DND-41 (cell line): ENCODE results near the gene NOP10.

Source experiments
- ATAC-seq: fragments of 200-7000 bp; cut with Tn5 transposase; 3 replicates; pipeline ENCODE4 v1.9.1; 2021; ENCODE audit warnings: low read depth; ENCODE audit not compliant: insufficient read depth
- DNase-seq: peaks from one replicate; pipeline ENCODE4 v3.0.0-alpha.2; 2020
- H2AFZ ChIP-seq: 2 replicates; pipeline ENCODE4 v1.6.0; 2012; ENCODE audit warnings: low read depth, low read length
- H3K27ac ChIP-seq: 2 replicates; pipeline ENCODE4 v1.5.1; 2012; ENCODE audit warnings: low read length, inconsistent platforms
- H3K27me3 ChIP-seq: fragments of 200-600 bp; sonication (generic); 2 replicates; pipeline ENCODE4 v1.6.0; 2012; ENCODE audit warnings: low read length, mild to moderate bottlenecking, inconsistent platforms; ENCODE audit not compliant: insufficient read depth, poor library complexity
- H3K36me3 ChIP-seq: 2 replicates; pipeline ENCODE4 v1.5.1; 2012; ENCODE audit warnings: low read length, inconsistent platforms; ENCODE audit not compliant: insufficient read depth
- H3K4me1 ChIP-seq: 2 replicates; pipeline ENCODE4 v1.5.1; 2012; ENCODE audit warnings: mild to moderate bottlenecking, low read length; ENCODE audit not compliant: insufficient read depth
- H3K4me2 ChIP-seq: 2 replicates; pipeline ENCODE4 v1.6.0; 2012; ENCODE audit warnings: mild to moderate bottlenecking, moderate library complexity, low read length, inconsistent platforms; ENCODE audit not compliant: insufficient read depth
- H3K4me3 ChIP-seq, 2 experiments: fragments of 200-600 bp in 1 of 2; shearing (Covaris generic) in 1 of 2; 2 replicates each; pipeline ENCODE4 v1.5.1; 2012 to 2016; ENCODE audit warnings: inconsistent platforms in 2 of 2, low read length in 2 of 2, mild to moderate bottlenecking in 2 of 2, low read depth in 1 of 2, moderate library complexity in 1 of 2
- H3K79me2 ChIP-seq: 2 replicates; pipeline ENCODE4 v1.6.0; 2012; ENCODE audit warnings: low read length, inconsistent platforms; ENCODE audit not compliant: insufficient read depth
- H3K9ac ChIP-seq: 2 replicates; pipeline ENCODE4 v1.6.0; 2012; ENCODE audit warnings: low read depth, mild to moderate bottlenecking, inconsistent platforms, low read length, moderate library complexity
- H3K9me3 ChIP-seq: 2 replicates; pipeline ENCODE4 v1.5.1; 2012; ENCODE audit warnings: low read length, moderate library complexity, mild to moderate bottlenecking, inconsistent platforms; ENCODE audit not compliant: insufficient read depth, severe bottlenecking
- H4K20me1 ChIP-seq: 2 replicates; pipeline ENCODE4 v1.6.0; 2012; ENCODE audit warnings: low read length; ENCODE audit not compliant: insufficient read depth
- CTCF ChIP-seq: IDR thresholded peaks from 2 replicates; pipeline ENCODE4 v1.5.1; 2012; ENCODE audit warnings: borderline replicate concordance, low read length, moderate library complexity, mild to moderate bottlenecking; ENCODE audit not compliant: poor library complexity, severe bottlenecking; ENCODE audit errors: extremely low read depth
- EZH2 ChIP-seq: IDR thresholded peaks from 3 replicates; pipeline ENCODE4 v1.6.1; 2012; ENCODE audit warnings: borderline replicate concordance, low read depth, mild to moderate bottlenecking, moderate library complexity, low read length, inconsistent platforms; ENCODE audit not compliant: severe bottlenecking

NOP10 gene

GRCh38 chr15:34325368-34325767, 17.6 kb downstream of the NOP10 start:
- no peaks in the 10 kb centered on the region for H3K9me3 ChIP-seq
- no peak overlapping the region for H3K4me3 ChIP-seq
- no peak overlapping the region for H2AFZ ChIP-seq
- no peaks in the 10 kb centered on the region for H3K79me2 ChIP-seq
- TF ChIP-seq EZH2 (no peak), CTCF (no peak)
- no peak overlapping the region for H3K9ac ChIP-seq
- no peaks in the 10 kb centered on the region for H3K27me3 ChIP-seq
- no peaks in the 10 kb centered on the region for H3K36me3 ChIP-seq
- H3K4me1 ChIP-seq: no peaks in the 10 kb centered on the region
- DNase-seq: no peak
- no peak overlapping the region for H3K4me2 ChIP-seq
- H4K20me1 ChIP-seq: no peaks in the 10 kb centered on the region
- H3K27ac ChIP-seq: no peak overlapping the region
- no peak for ATAC-seq

- no peak overlapping the region for H3K9ac ChIP-seq
- DNase-seq: no peak
These were observed 18.0 kb downstream of the NOP10 start for GRCh38 chr15:34324933-34325332.

GRCh38 chr15:34323217-34323616, 19.7 kb downstream of the NOP10 start:
- Histone ChIP-seq H2AFZ (no peak overlapping the region), H3K9me3 (no peaks in the 10 kb centered on the region), H4K20me1 (no peaks in the 10 kb centered on the region), H3K4me3 (no peak overlapping the region), H3K9ac (no peak overlapping the region), H3K36me3 (no peaks in the 10 kb centered on the region), H3K27me3 (no peaks in the 10 kb centered on the region), H3K4me2 (no peak overlapping the region), H3K4me1 (peaks cover 5% of the 10 kb centered on the region), H3K79me2 (no peaks in the 10 kb centered on the region), H3K27ac (no peak overlapping the region)
- TF ChIP-seq CTCF (no peak), EZH2 (no peak)
- ATAC-seq: no peak
- no peak for DNase-seq

More at GRCh38 chr15:34324933-34325332, 18.0 kb downstream of the NOP10 start:
- Histone ChIP-seq H2AFZ (no peak overlapping the region), H3K4me2 (no peak overlapping the region), H3K79me2 (no peaks in the 10 kb centered on the region), H3K27me3 (no peaks in the 10 kb centered on the region), H3K4me3 (no peak overlapping the region), H3K36me3 (no peaks in the 10 kb centered on the region), H3K27ac (no peak overlapping the region), H4K20me1 (no peaks in the 10 kb centered on the region), H3K9me3 (no peaks in the 10 kb centered on the region), H3K4me1 (no peaks in the 10 kb centered on the region)
- ATAC-seq: no peak
- TF ChIP-seq CTCF (no peak), EZH2 (no peak)
